ENCODE data around the gene OSBPL9. TPM values are rescaled to one million over a fixed set of nuclear protein-coding genes. Genes with fewer than 3 reads are reported as not detected.

OSBPL9 gene
- total and polyA plus RNA-seq, 2 experiments from 2014 or later, result 82.7 to 102 TPM

DNA sequence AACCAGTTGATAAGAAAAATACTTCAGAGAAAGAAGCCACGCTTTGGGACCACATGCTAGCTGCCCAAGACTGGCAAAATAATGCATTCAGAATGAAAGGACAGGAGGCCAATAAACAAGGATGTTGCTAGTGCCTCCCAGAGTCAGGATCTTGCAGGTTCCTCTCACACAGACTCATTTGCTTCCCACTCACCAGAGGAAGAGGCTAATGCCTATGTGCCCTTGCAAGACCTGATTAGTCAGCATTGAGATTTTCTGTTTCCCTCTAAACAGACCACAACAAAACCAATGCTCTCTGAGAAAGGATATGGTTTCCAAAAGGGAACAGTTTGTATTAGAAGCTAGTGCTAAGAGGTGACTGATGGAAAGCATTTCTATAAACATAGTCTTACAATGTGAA lies 176.0 kb downstream of the OSBPL9 start (continued):
- TF ChIP-seq, protein P1, sequence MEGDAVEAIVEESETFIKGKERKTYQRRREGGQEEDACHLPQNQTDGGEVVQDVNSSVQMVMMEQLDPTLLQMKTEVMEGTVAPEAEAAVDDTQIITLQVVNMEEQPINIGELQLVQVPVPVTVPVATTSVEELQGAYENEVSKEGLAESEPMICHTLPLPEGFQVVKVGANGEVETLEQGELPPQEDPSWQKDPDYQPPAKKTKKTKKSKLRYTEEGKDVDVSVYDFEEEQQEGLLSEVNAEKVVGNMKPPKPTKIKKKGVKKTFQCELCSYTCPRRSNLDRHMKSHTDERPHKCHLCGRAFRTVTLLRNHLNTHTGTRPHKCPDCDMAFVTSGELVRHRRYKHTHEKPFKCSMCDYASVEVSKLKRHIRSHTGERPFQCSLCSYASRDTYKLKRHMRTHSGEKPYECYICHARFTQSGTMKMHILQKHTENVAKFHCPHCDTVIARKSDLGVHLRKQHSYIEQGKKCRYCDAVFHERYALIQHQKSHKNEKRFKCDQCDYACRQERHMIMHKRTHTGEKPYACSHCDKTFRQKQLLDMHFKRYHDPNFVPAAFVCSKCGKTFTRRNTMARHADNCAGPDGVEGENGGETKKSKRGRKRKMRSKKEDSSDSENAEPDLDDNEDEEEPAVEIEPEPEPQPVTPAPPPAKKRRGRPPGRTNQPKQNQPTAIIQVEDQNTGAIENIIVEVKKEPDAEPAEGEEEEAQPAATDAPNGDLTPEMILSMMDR (conservative IDR thresholded peaks at IDR 0.05; ENCODE audit: low read depth in 2 of 2), result no peak
- TF ChIP-seq POLR2AphosphoS5 (IDR thresholded peaks at IDR 0.05; ENCODE audit: low read depth), result no peak
- TF ChIP-seq, protein P2, sequence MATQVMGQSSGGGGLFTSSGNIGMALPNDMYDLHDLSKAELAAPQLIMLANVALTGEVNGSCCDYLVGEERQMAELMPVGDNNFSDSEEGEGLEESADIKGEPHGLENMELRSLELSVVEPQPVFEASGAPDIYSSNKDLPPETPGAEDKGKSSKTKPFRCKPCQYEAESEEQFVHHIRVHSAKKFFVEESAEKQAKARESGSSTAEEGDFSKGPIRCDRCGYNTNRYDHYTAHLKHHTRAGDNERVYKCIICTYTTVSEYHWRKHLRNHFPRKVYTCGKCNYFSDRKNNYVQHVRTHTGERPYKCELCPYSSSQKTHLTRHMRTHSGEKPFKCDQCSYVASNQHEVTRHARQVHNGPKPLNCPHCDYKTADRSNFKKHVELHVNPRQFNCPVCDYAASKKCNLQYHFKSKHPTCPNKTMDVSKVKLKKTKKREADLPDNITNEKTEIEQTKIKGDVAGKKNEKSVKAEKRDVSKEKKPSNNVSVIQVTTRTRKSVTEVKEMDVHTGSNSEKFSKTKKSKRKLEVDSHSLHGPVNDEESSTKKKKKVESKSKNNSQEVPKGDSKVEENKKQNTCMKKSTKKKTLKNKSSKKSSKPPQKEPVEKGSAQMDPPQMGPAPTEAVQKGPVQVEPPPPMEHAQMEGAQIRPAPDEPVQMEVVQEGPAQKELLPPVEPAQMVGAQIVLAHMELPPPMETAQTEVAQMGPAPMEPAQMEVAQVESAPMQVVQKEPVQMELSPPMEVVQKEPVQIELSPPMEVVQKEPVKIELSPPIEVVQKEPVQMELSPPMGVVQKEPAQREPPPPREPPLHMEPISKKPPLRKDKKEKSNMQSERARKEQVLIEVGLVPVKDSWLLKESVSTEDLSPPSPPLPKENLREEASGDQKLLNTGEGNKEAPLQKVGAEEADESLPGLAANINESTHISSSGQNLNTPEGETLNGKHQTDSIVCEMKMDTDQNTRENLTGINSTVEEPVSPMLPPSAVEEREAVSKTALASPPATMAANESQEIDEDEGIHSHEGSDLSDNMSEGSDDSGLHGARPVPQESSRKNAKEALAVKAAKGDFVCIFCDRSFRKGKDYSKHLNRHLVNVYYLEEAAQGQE (IDR thresholded peaks at IDR 0.05; ENCODE audit: unreplicated experiment), result no peak
- no peak for TF ChIP-seq EZH2 (IDR thresholded peaks at IDR 0.05; ENCODE audit: low read depth, unreplicated experiment)

GRCh38 chr1:51794260-51794659 lies 177.4 kb downstream of the OSBPL9 start:
- no peak for ATAC-seq
- peaks cover 38% of the 10 kb centered on the region for H3K36me3 ChIP-seq (ENCODE audit: insufficient read depth)
- TF ChIP-seq ZNF114 (CRISPR knock-in tag; IDR thresholded peaks at IDR 0.05), result no peak
- TF ChIP-seq, protein P1 (conservative IDR thresholded peaks at IDR 0.05; ENCODE audit: low read depth in 2 of 2), result no peak
- TF ChIP-seq ZNF331 (CRISPR knock-in tag; IDR thresholded peaks at IDR 0.05; ENCODE audit: low read depth), result no peak
- TF ChIP-seq, protein P3, sequence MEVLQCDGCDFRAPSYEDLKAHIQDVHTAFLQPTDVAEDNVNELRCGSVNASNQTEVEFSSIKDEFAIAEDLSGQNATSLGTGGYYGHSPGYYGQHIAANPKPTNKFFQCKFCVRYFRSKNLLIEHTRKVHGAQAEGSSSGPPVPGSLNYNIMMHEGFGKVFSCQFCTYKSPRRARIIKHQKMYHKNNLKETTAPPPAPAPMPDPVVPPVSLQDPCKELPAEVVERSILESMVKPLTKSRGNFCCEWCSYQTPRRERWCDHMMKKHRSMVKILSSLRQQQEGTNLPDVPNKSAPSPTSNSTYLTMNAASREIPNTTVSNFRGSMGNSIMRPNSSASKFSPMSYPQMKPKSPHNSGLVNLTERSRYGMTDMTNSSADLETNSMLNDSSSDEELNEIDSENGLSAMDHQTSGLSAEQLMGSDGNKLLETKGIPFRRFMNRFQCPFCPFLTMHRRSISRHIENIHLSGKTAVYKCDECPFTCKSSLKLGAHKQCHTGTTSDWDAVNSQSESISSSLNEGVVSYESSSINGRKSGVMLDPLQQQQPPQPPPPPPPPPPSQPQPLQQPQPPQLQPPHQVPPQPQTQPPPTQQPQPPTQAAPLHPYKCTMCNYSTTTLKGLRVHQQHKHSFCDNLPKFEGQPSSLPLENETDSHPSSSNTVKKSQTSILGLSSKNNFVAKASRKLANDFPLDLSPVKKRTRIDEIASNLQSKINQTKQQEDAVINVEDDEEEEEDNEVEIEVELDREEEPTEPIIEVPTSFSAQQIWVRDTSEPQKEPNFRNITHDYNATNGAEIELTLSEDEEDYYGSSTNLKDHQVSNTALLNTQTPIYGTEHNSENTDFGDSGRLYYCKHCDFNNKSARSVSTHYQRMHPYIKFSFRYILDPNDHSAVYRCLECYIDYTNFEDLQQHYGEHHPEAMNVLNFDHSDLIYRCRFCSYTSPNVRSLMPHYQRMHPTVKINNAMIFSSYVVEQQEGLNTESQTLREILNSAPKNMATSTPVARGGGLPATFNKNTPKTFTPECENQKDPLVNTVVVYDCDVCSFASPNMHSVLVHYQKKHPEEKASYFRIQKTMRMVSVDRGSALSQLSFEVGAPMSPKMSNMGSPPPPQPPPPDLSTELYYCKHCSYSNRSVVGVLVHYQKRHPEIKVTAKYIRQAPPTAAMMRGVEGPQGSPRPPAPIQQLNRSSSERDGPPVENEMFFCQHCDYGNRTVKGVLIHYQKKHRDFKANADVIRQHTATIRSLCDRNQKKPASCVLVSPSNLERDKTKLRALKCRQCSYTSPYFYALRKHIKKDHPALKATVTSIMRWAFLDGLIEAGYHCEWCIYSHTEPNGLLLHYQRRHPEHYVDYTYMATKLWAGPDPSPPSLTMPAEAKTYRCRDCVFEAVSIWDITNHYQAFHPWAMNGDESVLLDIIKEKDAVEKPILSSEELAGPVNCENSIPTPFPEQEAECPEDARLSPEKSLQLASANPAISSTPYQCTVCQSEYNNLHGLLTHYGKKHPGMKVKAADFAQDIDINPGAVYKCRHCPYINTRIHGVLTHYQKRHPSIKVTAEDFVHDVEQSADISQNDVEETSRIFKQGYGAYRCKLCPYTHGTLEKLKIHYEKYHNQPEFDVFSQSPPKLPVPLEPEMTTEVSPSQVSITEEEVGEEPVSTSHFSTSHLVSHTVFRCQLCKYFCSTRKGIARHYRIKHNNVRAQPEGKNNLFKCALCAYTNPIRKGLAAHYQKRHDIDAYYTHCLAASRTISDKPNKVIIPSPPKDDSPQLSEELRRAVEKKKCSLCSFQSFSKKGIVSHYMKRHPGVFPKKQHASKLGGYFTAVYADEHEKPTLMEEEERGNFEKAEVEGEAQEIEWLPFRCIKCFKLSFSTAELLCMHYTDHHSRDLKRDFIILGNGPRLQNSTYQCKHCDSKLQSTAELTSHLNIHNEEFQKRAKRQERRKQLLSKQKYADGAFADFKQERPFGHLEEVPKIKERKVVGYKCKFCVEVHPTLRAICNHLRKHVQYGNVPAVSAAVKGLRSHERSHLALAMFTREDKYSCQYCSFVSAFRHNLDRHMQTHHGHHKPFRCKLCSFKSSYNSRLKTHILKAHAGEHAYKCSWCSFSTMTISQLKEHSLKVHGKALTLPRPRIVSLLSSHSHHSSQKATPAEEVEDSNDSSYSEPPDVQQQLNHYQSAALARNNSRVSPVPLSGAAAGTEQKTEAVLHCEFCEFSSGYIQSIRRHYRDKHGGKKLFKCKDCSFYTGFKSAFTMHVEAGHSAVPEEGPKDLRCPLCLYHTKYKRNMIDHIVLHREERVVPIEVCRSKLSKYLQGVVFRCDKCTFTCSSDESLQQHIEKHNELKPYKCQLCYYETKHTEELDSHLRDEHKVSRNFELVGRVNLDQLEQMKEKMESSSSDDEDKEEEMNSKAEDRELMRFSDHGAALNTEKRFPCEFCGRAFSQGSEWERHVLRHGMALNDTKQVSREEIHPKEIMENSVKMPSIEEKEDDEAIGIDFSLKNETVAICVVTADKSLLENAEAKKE (CRISPR knock-in tag; IDR thresholded peaks at IDR 0.05), result no peak
- TF ChIP-seq CREB1 (CRISPR knock-in tag; IDR thresholded peaks at IDR 0.05; ENCODE audit: low read depth), result no peak

More at GRCh38 chr1:51794260-51794659, 177.4 kb downstream of the OSBPL9 start:
- H3K9me3 Mint-ChIP-seq, result no peaks in the 10 kb centered on the region
- Histone ChIP-seq H3K4me1 (ENCODE audit: insufficient read depth) (no peaks in the 10 kb centered on the region), H3K9me2 (ENCODE audit: insufficient read depth) (no peaks in the 10 kb centered on the region), H3K4me2 (no peak overlapping the region), H4K20me1 (replicated peaks; ENCODE audit: insufficient read depth) (0 out of 2 replicates have a peak, but pooled peaks cover 10% of the 10 kb centered on the region), H2AFZ (no peak overlapping the region), H3F3A (replicated peaks; ENCODE audit: low read depth) (no peaks in the 10 kb centered on the region), H3K27me3 (ENCODE audit: insufficient read depth) (no peaks in the 10 kb centered on the region), H3K27ac (ENCODE audit: low read depth) (no peak overlapping the region), H3K79me2 (replicated peaks; ENCODE audit: insufficient read depth) (no peaks in the 10 kb centered on the region), H3K4me3 (no peak overlapping the region)
- no peak for DNase-seq (ENCODE audit: low spot score)
- peaks cover 1% of the 10 kb centered on the region for H3K27me3 Mint-ChIP-seq (ENCODE audit: insufficient read depth, low read depth, poor library complexity)
- H3K27ac Mint-ChIP-seq, result no peak overlapping the region
- H3K36me3 Mint-ChIP-seq (ENCODE audit: low read depth), result peaks cover 65% of the 10 kb centered on the region
- no peaks in the 10 kb centered on the region for H3K4me1 Mint-ChIP-seq
- no peak overlapping the region for H3K4me3 Mint-ChIP-seq
